Parietal lobe (tissue), 2 donors: ENCODE measurements around the gene SNX27. TPM values are rescaled to one million over a fixed set of nuclear protein-coding genes. Genes with fewer than 3 reads are reported as not detected.

ENCODE experiments used
- small RNA-seq: library from RNA; depleted of rRNA; stranded (forward); fragments of <200 nt; gene quantifications from one replicate; pipeline ENCODE3, GENCODE V24; 2014; ENCODE audit warnings: low replicate concordance
- total RNA-seq: library from RNA; depleted of rRNA; stranded (reverse); fragments of >200 nt; gene quantifications from one replicate; pipeline ENCODE4 v1.2.3, GENCODE V29; 2014

SNX27 gene
- total RNA-seq, result 117 TPM

DNA sequence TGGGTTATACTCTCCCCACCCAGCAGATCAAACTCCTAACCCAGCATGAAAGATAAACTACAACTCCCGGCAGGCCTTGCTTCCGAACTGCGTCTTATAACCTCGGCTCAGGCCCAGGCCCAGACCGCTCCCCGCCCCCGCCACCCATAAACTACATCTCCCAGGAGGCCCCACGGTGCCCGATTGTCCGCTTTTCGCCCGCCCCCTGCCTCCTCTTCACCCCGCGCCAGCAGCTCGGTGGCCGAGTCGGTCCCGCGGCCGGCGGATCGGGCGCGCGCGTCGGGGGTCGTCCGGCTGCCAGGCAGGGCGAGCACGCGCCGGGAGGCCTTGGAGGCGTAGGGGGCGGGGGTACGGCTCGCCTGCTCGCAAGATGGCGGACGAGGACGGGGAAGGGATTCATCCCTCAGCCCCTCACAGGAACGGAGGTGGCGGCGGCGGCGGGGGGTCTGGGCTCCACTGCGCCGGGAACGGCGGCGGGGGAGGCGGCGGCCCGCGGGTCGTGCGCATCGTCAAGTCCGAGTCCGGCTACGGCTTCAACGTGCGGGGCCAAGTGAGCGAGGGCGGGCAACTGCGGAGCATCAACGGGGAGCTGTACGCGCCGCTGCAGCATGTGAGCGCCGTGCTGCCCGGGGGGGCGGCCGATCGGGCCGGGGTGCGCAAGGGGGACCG lies at the start of gene SNX27:
SNX27 (plus strand) TSS at position 219 of the 669 bp plus-strand sequence; CDS start at position 371, 152 bp downstream.

DNA sequence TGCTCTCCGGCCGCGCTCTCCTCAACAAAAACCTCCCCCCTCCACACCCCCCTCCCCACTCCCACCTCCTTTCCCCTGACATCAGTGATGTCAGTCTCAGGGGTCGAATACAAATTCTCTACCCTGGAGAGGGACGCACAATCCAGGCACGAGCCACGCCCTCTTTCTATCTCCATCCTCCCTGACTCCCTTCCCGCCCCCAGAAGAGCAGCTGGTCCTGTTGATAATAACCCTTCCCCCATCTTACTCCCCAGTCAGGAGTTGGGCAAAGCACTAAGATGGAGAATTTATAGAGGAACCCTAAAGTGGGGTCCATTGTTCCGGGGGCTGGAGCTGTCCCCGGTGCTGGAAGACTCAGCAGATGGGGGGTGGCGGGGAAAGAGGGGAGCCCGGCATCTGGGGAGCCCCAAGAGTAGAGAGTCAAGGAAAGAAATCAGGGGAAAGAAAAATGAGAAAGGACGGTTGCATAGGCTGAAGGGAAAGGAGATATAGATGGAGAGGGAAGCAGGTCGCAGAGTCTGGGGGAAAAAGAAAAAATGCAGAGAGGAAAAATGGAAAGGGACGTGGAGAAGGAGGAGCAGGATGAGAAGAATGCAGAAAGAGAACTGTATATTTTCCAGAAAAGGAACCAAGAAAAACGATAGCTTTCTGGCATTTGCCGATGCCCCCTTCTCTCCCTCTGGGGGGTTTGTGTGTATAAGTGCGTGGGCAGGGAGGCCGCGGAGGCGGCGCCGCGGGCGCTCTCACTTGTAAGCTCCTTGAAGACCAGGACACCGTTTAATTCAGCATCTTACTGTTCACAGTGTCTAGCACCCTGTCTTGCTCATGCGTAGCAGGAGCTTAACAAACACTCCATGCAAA lies 105.2 kb downstream of the SNX27 start, which contains the start of gene CELF3:
CELF3 (minus strand) TSS at position 33 of the 861 bp plus-strand sequence. CDS start 783 bp downstream, outside the sequence.

GRCh38 chr1:151720974-151721787 lies 109.3 kb downstream of the SNX27 start, which contains the start of gene RIIAD1:
Gene RIIAD1, plus strand, starts transcription at chr1:151721522. Its CDS starts 15 bp downstream, at chr1:151721537.

Small RNA genes within 50 kb of the gene (small RNA-seq; reads per million reads assigned to genes)
- gene RNU6-1062P, result not detected
- gene RNU6-662P, result not detected

Other genes starting within 250 kb of the SNX27 start
- 5.3 TPM for gene SELENBP1, start 239.3 kb upstream of the SNX27 start, total RNA-seq
- gene PSMB4, start 212.5 kb upstream of the SNX27 start, total RNA-seq, result 224 TPM
- 238 TPM for gene POGZ, start 152.6 kb upstream of the SNX27 start, total RNA-seq
- 5.0 TPM for gene CGN, start 100.7 kb upstream of the SNX27 start, total RNA-seq
- gene TUFT1, start 71.7 kb upstream of the SNX27 start, total RNA-seq, result 5.9 TPM
- gene CELF3, start 104.8 kb downstream of the SNX27 start, total RNA-seq, result 71.4 TPM
- gene RIIAD1, start 109.5 kb downstream of the SNX27 start, total RNA-seq, result 8.8 TPM
- gene MRPL9, start 151.4 kb downstream of the SNX27 start, total RNA-seq, result 55.4 TPM
- 28.2 TPM for gene TDRKH, start 178.4 kb downstream of the SNX27 start, total RNA-seq
- gene LINGO4, start 193.4 kb downstream of the SNX27 start, total RNA-seq, result not detected
- gene RORC, start 219.8 kb downstream of the SNX27 start, total RNA-seq, result not detected
- not detected for gene C2CD4D, start 227.8 kb downstream of the SNX27 start, total RNA-seq
- gene THEM5, start 241.7 kb downstream of the SNX27 start, total RNA-seq, result not detected